Duodenal mucosa (tissue), 2 donors: ENCODE measurements around the gene ADGRB3.

ENCODE experiments used
- H3K27ac ChIP-seq: one replicate; pipeline ENCODE4 v1.7.0; 2013; ENCODE audit warnings: low read depth, low read length
- H3K27me3 ChIP-seq, 2 donors: one replicate each; pipeline ENCODE4 v1.7.0; 2013; ENCODE audit warnings: low read length in 2 of 2, control low read depth in 1 of 2; ENCODE audit not compliant: insufficient read depth in 2 of 2, control insufficient read depth in 1 of 2
- H3K36me3 ChIP-seq, 2 donors: one replicate each; pipeline ENCODE4 v1.7.0; 2013; ENCODE audit warnings: low read length in 2 of 2, control low read depth in 1 of 2; ENCODE audit not compliant: insufficient read depth in 2 of 2, control insufficient read depth in 1 of 2
- H3K4me1 ChIP-seq, 2 donors: one replicate each; pipeline ENCODE4 v1.7.0; 2013; ENCODE audit warnings: low read length in 2 of 2, control low read depth in 1 of 2; ENCODE audit not compliant: insufficient read depth in 2 of 2, control insufficient read depth in 1 of 2
- H3K4me3 ChIP-seq, 2 donors: one replicate each; pipeline ENCODE4 v1.7.0; 2013; ENCODE audit warnings: low read length in 2 of 2, low read depth in 1 of 2
- H3K9ac ChIP-seq, 2 donors: one replicate each; pipeline ENCODE4 v1.7.0; 2013; ENCODE audit warnings: low read length in 2 of 2, low read depth in 1 of 2
- H3K9me3 ChIP-seq, 2 donors: one replicate each; pipeline ENCODE4 v1.7.0; 2013; ENCODE audit warnings: low read length in 2 of 2, control low read depth in 1 of 2; ENCODE audit not compliant: control insufficient read depth in 1 of 2

The ADGRB3 gene

DNA sequence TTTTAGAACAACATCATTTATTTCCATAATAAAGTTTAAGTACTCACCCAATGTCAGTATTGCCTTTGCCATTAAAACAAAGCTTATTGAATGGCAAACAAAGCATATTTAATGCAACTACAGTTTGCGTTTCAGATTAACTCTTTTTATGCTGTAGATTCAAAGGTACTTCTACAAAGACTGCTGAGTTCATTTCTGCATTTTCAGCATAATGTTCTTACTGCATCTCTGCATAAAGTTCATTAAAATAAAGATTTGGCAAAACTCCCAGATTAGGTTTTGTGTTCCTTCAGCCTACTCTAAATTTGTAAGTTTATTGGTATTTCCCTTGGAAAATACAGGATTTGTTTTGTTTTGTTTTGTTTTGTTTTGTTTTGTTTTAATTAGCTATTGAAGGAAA, 359.4 kb downstream of the ADGRB3 start:
- no peak overlapping the region for H3K4me3 ChIP-seq
- H3K9me3 ChIP-seq, result no peaks in the 10 kb centered on the region
- H3K36me3 ChIP-seq, result no peaks in the 10 kb centered on the region
- H3K9ac ChIP-seq, result no peak overlapping the region
- no peaks in the 10 kb centered on the region for H3K4me1 ChIP-seq
- H3K27me3 ChIP-seq, result no peaks in the 10 kb centered on the region
- no peak overlapping the region for H3K27ac ChIP-seq

DNA sequence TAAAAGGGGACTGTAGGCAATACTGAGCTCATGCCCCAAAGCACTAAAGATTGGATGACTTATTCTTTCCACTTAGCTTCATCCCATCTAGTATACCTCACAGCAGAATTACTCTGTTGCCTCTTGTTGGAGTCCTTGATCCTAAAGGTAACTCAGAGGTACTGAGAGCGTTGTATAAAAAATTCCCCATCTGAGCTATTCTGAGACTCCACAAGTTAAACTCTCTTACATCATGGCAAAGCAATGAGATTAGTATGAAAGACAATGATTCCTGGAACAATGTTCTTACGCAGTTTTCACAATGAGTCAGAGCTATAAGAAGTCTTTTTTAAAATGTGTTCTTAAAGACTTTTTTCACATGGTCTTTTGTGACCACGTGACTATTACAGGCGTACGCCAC, 370.1 kb downstream of the ADGRB3 start:
- Histone ChIP-seq H3K36me3 (no peaks in the 10 kb centered on the region), H3K4me3 (no peak overlapping the region), H3K27ac (no peak overlapping the region), H3K27me3 (no peaks in the 10 kb centered on the region), H3K4me1 (no peaks in the 10 kb centered on the region), H3K9ac (no peak overlapping the region), H3K9me3 (no peaks in the 10 kb centered on the region)

DNA sequence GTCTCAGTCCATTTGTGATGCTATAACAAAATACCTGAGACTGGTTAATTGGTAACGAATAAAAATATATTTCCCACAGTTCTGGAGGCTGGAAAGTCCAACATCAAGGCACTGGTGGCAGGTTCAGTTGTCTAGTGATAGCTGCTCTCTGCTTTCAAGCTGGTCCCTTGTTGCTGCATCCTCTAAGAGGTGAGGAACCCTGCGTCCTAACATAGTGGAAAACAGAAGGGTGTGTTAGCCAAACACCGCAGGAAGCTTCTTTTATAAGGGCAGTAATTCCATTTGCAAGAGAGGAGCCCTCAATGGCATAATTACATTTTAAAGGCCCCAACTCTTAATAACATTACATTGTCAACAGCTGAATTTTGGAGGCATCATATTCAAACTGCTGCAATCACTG, 372.7 kb downstream of the ADGRB3 start:
- Histone ChIP-seq H3K9ac (no peak overlapping the region), H3K4me3 (no peak overlapping the region), H3K27ac (no peak overlapping the region), H3K4me1 (no peaks in the 10 kb centered on the region), H3K36me3 (no peaks in the 10 kb centered on the region), H3K27me3 (no peaks in the 10 kb centered on the region), H3K9me3 (no peaks in the 10 kb centered on the region)

DNA sequence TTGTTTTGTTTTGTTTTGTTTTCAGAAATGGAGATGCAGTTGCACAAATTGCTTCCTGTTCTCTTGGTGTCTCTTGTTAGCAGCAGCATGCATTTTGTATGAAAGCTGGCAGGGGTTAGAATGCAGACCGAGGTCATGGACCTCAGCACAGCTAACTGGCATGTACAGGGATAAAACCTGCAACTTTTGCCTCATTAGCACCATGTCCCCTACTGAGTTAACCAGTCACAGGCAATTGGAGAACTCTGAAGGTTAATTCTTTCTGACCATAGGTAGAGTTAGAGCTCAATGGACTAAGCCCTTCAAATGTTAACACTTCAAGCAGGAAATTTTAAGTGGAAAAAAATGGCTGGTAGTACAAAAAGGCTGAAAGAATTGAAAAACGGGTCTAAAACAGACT, 377.1 kb downstream of the ADGRB3 start:
- Histone ChIP-seq H3K4me1 (no peaks in the 10 kb centered on the region), H3K9me3 (no peaks in the 10 kb centered on the region), H3K36me3 (no peaks in the 10 kb centered on the region), H3K9ac (no peak overlapping the region), H3K4me3 (no peak overlapping the region), H3K27ac (no peak overlapping the region), H3K27me3 (no peaks in the 10 kb centered on the region)

DNA sequence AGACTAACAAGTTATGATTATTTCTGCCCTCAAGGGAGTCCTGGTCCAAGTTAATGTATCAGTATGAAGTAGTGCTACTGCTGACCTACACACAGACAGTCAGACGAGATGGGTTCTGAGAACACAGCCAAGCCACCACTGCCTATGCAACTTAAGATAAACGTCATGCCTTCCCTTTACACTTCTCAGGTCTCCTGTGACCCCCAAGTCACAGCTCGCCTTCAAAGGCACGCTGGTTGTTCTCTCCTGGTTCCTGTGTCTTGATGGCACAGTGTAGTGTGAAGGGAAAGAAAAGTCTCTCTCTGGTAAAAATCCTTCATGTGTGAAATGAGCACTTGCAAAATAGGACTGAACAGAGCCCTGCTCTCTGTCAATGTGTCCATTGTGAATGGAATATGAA, 377.8 kb downstream of the ADGRB3 start:
- Histone ChIP-seq H3K9me3 (no peaks in the 10 kb centered on the region), H3K9ac (no peak overlapping the region), H3K27ac (no peak overlapping the region), H3K27me3 (no peaks in the 10 kb centered on the region), H3K4me3 (no peak overlapping the region), H3K4me1 (no peaks in the 10 kb centered on the region), H3K36me3 (no peaks in the 10 kb centered on the region)

DNA sequence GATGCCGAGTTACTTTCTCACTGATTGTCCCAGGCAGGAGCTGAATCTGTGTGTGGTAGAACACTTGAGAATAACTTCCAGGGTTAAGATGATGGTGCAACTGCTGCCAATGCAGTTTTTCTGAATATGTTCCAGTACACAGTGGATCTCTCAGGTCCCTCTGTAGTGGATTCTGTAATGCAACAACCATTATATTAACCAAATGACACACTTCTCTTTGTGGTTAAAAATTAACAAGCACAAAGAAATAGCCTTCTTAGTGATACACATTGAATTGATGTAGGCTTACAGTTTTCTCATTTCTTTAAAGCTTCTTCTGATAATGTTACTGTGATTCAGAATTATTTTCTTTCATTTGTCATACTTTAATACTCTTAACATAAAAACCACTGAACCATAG, 383.8 kb downstream of the ADGRB3 start:
- no peaks in the 10 kb centered on the region for H3K9me3 ChIP-seq
- no peak overlapping the region for H3K4me3 ChIP-seq
- no peak overlapping the region for H3K9ac ChIP-seq
- H3K36me3 ChIP-seq, result no peaks in the 10 kb centered on the region
- H3K27ac ChIP-seq, result no peak overlapping the region
- no peaks in the 10 kb centered on the region for H3K27me3 ChIP-seq
- H3K4me1 ChIP-seq, result no peaks in the 10 kb centered on the region

DNA sequence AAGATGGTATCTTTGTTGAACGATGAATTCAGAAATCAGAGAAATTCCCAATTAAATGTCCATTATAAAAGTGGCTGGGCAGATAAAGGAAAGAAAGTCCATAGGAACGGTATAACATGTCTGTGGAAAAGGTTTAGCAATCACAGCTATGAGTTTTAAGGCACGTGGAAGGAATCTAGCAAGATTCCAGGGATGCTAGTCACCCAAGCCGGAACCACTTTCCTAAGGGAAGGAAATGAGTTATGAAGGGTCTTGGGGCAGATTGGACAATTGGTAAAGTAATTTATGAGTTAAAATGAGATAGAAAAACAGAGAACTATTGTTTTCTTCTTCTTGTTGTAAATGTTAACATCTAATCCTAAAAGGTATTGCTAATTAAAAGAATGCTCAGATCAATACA, 384.8 kb downstream of the ADGRB3 start:
- Histone ChIP-seq H3K9ac (no peak overlapping the region), H3K27me3 (no peaks in the 10 kb centered on the region), H3K27ac (no peak overlapping the region), H3K4me1 (no peaks in the 10 kb centered on the region), H3K9me3 (no peaks in the 10 kb centered on the region), H3K4me3 (no peak overlapping the region), H3K36me3 (no peaks in the 10 kb centered on the region)

DNA sequence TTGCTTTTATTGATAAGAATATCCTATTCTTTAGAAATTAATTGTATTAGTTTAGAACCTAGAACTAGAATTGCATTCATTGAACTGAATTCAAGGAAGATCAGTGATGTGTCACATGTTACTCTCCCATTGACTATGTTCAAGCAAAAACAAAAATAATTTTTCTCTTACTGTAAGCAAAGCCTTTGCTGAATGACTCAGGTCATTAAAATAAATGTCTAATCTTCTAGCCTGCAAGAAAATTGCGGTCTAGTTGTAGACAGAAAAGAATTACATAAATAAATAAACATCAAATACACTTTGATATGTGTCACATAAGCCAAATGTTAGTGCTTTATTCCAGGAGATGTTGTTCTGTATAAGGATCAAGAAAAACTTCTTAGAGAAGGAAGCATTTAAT, 387.9 kb downstream of the ADGRB3 start:
- H3K36me3 ChIP-seq, result no peaks in the 10 kb centered on the region
- H3K9ac ChIP-seq, result no peak overlapping the region
- H3K27ac ChIP-seq, result no peak overlapping the region
- H3K27me3 ChIP-seq, result no peaks in the 10 kb centered on the region
- H3K9me3 ChIP-seq, result no peaks in the 10 kb centered on the region
- no peak overlapping the region for H3K4me3 ChIP-seq
- H3K4me1 ChIP-seq, result no peaks in the 10 kb centered on the region

DNA sequence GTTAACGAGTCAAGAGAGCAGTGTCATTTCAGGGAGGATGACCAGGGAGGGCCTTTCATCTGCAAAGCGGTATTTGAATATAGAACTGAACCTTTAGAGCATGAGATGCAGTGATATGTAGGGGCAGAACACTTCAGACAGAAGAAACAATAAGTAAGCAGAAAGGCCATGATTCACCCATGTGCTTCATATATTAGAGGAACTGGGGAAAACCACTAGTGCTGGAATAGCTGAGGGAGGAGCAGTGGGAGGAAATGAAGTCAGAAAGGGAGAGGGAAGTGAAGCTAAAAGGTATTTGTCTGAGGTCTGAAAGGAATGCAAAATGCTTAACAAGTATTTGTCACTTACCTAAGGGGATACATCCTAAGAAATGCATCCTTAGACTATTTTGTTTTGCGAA, 391.2 kb downstream of the ADGRB3 start:
- H3K27me3 ChIP-seq, result no peaks in the 10 kb centered on the region
- no peaks in the 10 kb centered on the region for H3K9me3 ChIP-seq
- no peaks in the 10 kb centered on the region for H3K36me3 ChIP-seq
- no peak overlapping the region for H3K4me3 ChIP-seq
- no peaks in the 10 kb centered on the region for H3K4me1 ChIP-seq
- H3K27ac ChIP-seq, result no peak overlapping the region
- H3K9ac ChIP-seq, result no peak overlapping the region

DNA sequence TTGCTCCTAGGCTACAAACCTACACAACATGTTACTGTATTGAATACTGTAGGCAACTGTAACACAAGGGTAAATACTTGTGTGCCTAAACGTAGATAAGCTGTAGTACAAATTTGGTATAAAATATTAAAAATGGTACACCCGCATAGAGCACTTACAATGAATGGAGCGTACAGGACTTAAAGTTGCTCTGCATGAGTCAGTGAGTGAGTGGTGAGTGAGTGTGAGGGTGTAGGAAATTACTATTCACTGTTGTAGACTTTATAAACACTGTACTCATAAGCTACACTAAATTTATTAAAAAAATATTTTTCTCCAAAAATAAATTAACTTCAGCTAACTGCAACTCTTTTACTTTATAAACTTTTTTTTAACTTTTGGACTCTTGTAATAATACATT, 391.6 kb downstream of the ADGRB3 start:
- H3K27ac ChIP-seq, result no peak overlapping the region
- no peaks in the 10 kb centered on the region for H3K9me3 ChIP-seq
- no peaks in the 10 kb centered on the region for H3K36me3 ChIP-seq
- no peak overlapping the region for H3K9ac ChIP-seq
- H3K4me3 ChIP-seq, result no peak overlapping the region
- H3K4me1 ChIP-seq, result no peaks in the 10 kb centered on the region
- no peaks in the 10 kb centered on the region for H3K27me3 ChIP-seq

DNA sequence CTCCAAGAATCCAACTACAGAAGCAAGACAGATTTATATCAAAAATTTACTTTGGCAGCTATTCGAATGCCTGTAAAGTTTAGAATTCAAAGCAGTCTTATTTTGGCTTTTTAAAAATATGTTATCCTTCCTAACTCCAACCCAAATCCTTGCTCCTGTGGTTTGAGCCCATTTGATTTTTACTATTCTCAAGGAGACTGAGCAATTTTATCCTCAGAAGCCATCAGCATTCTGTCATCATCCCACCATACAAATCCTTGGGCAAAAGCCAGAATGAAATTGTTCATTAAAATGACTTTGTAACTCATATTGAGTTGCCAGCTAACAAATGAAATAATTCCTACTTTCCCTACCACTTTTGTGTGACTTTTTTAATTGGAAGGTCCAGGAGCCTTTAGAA, 392.8 kb downstream of the ADGRB3 start:
- Histone ChIP-seq H3K36me3 (no peaks in the 10 kb centered on the region), H3K9me3 (no peaks in the 10 kb centered on the region), H3K27me3 (no peaks in the 10 kb centered on the region), H3K9ac (no peak overlapping the region), H3K27ac (no peak overlapping the region), H3K4me3 (no peak overlapping the region), H3K4me1 (no peaks in the 10 kb centered on the region)
